SK-N-SH treated with all-trans-retinoic acid at 6 μM for 48 hours (cell line): ENCODE data around the gene RELL1.

Experiments used
- ATAC-seq: fragments of 200-7000 bp; cut with Tn5 transposase; 3 replicates; pipeline ENCODE4 v1.9.1; 2020; ENCODE audit warnings: mild to moderate bottlenecking, moderate library complexity
- ARNTL ChIP-seq: fragments of 450-650 bp; formaldehyde crosslinking; IDR thresholded peaks from 2 replicates; pipeline ENCODE4 v1.5.0; 2020; ENCODE audit warnings: low read depth, mild to moderate bottlenecking, moderate library complexity, borderline replicate concordance
- BACH2 ChIP-seq: fragments of 250-450 bp; sonication (Bioruptor Pico); IDR thresholded peaks from 2 replicates; pipeline ENCODE4 v1.9.0; 2021; ENCODE audit warnings: mild to moderate bottlenecking, borderline replicate concordance
- CSDC2 ChIP-seq: fragments of 250-450 bp; sonication (Bioruptor Pico); IDR thresholded peaks from 2 replicates; pipeline ENCODE4 v1.5.0; 2020; ENCODE audit warnings: mild to moderate bottlenecking, moderate library complexity
- CSRNP3 ChIP-seq: fragments of 250-450 bp; sonication (Bioruptor Pico); IDR thresholded peaks from 2 replicates; pipeline ENCODE4 v1.5.1; 2021; ENCODE audit warnings: mild to moderate bottlenecking, moderate library complexity
- ESRRG ChIP-seq: fragments of 250-450 bp; sonication (Bioruptor Pico); IDR thresholded peaks from 2 replicates; pipeline ENCODE4 v1.6.1; 2021; ENCODE audit warnings: mild to moderate bottlenecking
- GLIS3 ChIP-seq: fragments of 250-450 bp; sonication (Bioruptor Pico); IDR thresholded peaks from 2 replicates; pipeline ENCODE4 v1.5.0; 2020; ENCODE audit warnings: mild to moderate bottlenecking, moderate library complexity
- ISL1 ChIP-seq: fragments of 250-450 bp; sonication (Bioruptor Pico); IDR thresholded peaks from 2 replicates; pipeline ENCODE4 v2.1.2; 2022; ENCODE audit warnings: mild to moderate bottlenecking, moderate library complexity
- OSR1 ChIP-seq: fragments of 250-450 bp; sonication (Bioruptor Pico); IDR thresholded peaks from 2 replicates; pipeline ENCODE4 v1.8.0; 2022; ENCODE audit warnings: moderate library complexity, mild to moderate bottlenecking, inconsistent platforms
- POU6F1 ChIP-seq: fragments of 250-450 bp; sonication (Bioruptor Pico); IDR thresholded peaks from 2 replicates; pipeline ENCODE4 v1.8.0; 2021; ENCODE audit warnings: low read depth, mild to moderate bottlenecking, moderate library complexity, borderline replicate concordance
- PPARA ChIP-seq: fragments of 250-450 bp; sonication (Bioruptor Pico); IDR thresholded peaks from 2 replicates; pipeline ENCODE4 v1.5.0; 2020; ENCODE audit warnings: mild to moderate bottlenecking, borderline replicate concordance
- RARB ChIP-seq: fragments of 250-450 bp; sonication (Bioruptor Pico); IDR thresholded peaks from 2 replicates; pipeline ENCODE4 v1.8.0; 2021; ENCODE audit warnings: mild to moderate bottlenecking, moderate library complexity
- SNAI2 ChIP-seq: fragments of 250-450 bp; sonication (Bioruptor Pico); IDR thresholded peaks from 2 replicates; pipeline ENCODE4 v1.5.0; 2020; ENCODE audit warnings: mild to moderate bottlenecking, moderate library complexity
- TCF4 ChIP-seq: fragments of 250-450 bp; sonication (Bioruptor Pico); IDR thresholded peaks from 2 replicates; pipeline ENCODE4 v1.8.0; 2021; ENCODE audit warnings: mild to moderate bottlenecking, moderate library complexity, borderline replicate concordance
- ZC3H10 ChIP-seq: fragments of 250-450 bp; sonication (Bioruptor Pico); IDR thresholded peaks from 2 replicates; pipeline ENCODE4 v1.5.1; 2021; ENCODE audit warnings: mild to moderate bottlenecking, moderate library complexity
- ZFP3 ChIP-seq: fragments of 250-450 bp; sonication (Bioruptor Pico); IDR thresholded peaks from 2 replicates; pipeline ENCODE4 v1.5.0; 2020; ENCODE audit warnings: mild to moderate bottlenecking, moderate library complexity
- ZFP30 ChIP-seq: fragments of 450-650 bp; formaldehyde crosslinking; IDR thresholded peaks from 2 replicates; pipeline ENCODE4 v1.5.0; 2022; ENCODE audit warnings: mild to moderate bottlenecking, moderate library complexity
- ZNF565 ChIP-seq: fragments of 450-650 bp; formaldehyde crosslinking; conservative IDR thresholded peaks from 2 replicates; pipeline ENCODE4 v1.5.0; 2020; ENCODE audit warnings: low read depth, mild to moderate bottlenecking, moderate library complexity
- ZNF70 ChIP-seq: fragments of 450-650 bp; formaldehyde crosslinking; IDR thresholded peaks from 2 replicates; pipeline ENCODE4 v1.5.0; 2020; ENCODE audit warnings: mild to moderate bottlenecking, moderate library complexity
- ZNF8 ChIP-seq: fragments of 450-650 bp; formaldehyde crosslinking; IDR thresholded peaks from 2 replicates; pipeline ENCODE4 v1.5.0; 2020; ENCODE audit warnings: mild to moderate bottlenecking, moderate library complexity
- TF ChIP-seq, protein P1 (sequence below): fragments of 250-450 bp; sonication (Bioruptor Pico); IDR thresholded peaks from 2 replicates; pipeline ENCODE4 v1.5.0; 2020; ENCODE audit warnings: mild to moderate bottlenecking, moderate library complexity
- TF ChIP-seq, protein P2 (sequence below): fragments of 250-450 bp; sonication (Bioruptor Pico); IDR thresholded peaks from 2 replicates; pipeline ENCODE4 v1.8.0; 2020; ENCODE audit warnings: mild to moderate bottlenecking, moderate library complexity, borderline replicate concordance

Gene RELL1

GRCh38 chr4:37573566-37573965 lies 112.6 kb downstream of the RELL1 start:
- no peak for ATAC-seq
- TF ChIP-seq, protein P1, sequence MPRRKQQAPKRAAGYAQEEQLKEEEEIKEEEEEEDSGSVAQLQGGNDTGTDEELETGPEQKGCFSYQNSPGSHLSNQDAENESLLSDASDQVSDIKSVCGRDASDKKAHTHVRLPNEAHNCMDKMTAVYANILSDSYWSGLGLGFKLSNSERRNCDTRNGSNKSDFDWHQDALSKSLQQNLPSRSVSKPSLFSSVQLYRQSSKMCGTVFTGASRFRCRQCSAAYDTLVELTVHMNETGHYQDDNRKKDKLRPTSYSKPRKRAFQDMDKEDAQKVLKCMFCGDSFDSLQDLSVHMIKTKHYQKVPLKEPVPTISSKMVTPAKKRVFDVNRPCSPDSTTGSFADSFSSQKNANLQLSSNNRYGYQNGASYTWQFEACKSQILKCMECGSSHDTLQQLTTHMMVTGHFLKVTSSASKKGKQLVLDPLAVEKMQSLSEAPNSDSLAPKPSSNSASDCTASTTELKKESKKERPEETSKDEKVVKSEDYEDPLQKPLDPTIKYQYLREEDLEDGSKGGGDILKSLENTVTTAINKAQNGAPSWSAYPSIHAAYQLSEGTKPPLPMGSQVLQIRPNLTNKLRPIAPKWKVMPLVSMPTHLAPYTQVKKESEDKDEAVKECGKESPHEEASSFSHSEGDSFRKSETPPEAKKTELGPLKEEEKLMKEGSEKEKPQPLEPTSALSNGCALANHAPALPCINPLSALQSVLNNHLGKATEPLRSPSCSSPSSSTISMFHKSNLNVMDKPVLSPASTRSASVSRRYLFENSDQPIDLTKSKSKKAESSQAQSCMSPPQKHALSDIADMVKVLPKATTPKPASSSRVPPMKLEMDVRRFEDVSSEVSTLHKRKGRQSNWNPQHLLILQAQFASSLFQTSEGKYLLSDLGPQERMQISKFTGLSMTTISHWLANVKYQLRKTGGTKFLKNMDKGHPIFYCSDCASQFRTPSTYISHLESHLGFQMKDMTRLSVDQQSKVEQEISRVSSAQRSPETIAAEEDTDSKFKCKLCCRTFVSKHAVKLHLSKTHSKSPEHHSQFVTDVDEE (CRISPR knock-in tag) = no peak
- TF ChIP-seq SNAI2 (CRISPR knock-in tag) (no peak), RARB (CRISPR knock-in tag) (no peak)
- TF ChIP-seq, all 23 proteins: peak for 0

DNA sequence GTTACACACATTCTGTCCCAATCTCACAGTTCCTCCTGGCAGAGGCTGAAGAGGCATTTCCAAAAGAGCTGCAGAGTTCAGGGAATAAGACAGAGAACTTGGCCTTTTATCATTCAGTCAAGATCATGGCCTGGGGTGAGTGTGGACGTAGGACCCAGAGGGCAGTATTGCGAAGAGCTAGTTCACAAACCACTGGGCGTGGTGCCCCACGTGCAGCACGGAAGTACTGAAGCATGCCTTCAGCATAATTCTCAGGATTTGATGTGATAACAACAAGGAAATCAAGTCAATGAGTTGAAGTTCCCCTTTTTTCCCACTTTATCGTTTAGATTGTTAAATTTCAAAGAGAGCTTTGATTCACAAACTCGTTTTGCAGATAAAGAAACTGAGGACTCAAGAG lies 117.7 kb downstream of the RELL1 start:
- no peak for ATAC-seq
- TF ChIP-seq SNAI2 (CRISPR knock-in tag) (no peak), ARNTL (no peak), TCF4 (CRISPR knock-in tag) (no peak), BACH2 (CRISPR knock-in tag) (no peak), ZNF70 (CRISPR knock-in tag) (no peak), RARB (CRISPR knock-in tag) (no peak), CSDC2 (CRISPR knock-in tag) (no peak), CSRNP3 (no peak), PPARA (CRISPR knock-in tag) (no peak), POU6F1 (CRISPR knock-in tag) (no peak), ZNF565 (CRISPR knock-in tag) (no peak), OSR1 (CRISPR knock-in tag) (no peak), ISL1 (no peak), ESRRG (CRISPR knock-in tag) (no peak), ZNF8 (CRISPR knock-in tag) (no peak), ZFP30 (CRISPR knock-in tag) (no peak), ZFP3 (CRISPR knock-in tag) (no peak), ZC3H10 (no peak)
- TF ChIP-seq, protein P1 (CRISPR knock-in tag) = no peak
- TF ChIP-seq, protein P2, sequence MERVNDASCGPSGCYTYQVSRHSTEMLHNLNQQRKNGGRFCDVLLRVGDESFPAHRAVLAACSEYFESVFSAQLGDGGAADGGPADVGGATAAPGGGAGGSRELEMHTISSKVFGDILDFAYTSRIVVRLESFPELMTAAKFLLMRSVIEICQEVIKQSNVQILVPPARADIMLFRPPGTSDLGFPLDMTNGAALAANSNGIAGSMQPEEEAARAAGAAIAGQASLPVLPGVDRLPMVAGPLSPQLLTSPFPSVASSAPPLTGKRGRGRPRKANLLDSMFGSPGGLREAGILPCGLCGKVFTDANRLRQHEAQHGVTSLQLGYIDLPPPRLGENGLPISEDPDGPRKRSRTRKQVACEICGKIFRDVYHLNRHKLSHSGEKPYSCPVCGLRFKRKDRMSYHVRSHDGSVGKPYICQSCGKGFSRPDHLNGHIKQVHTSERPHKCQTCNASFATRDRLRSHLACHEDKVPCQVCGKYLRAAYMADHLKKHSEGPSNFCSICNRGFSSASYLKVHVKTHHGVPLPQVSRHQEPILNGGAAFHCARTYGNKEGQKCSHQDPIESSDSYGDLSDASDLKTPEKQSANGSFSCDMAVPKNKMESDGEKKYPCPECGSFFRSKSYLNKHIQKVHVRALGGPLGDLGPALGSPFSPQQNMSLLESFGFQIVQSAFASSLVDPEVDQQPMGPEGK (CRISPR knock-in tag) = no peak

- TF ChIP-seq PPARA (CRISPR knock-in tag) (no peak), ARNTL (no peak), ISL1 (no peak), CSDC2 (CRISPR knock-in tag) (no peak), OSR1 (CRISPR knock-in tag) (no peak), ZNF70 (CRISPR knock-in tag) (no peak), GLIS3 (CRISPR knock-in tag) (no peak)
- no peak for ATAC-seq
Observed at GRCh38 chr4:37567836-37568235, 118.3 kb downstream of the RELL1 start.
